PC-9 (cell line): ENCODE measurements around the gene TGDS.

Source experiments
- CTCF ChIP-seq: fragments of 200-600 bp; sonication (generic); conservative IDR thresholded peaks from 2 replicates; pipeline ENCODE4 v1.6.1; 2017; ENCODE audit warnings: mixed run types, antibody characterized with exemption, mild to moderate bottlenecking, moderate library complexity
- EZH2 ChIP-seq: fragments of 200-600 bp; sonication (generic); IDR thresholded peaks from 2 replicates; pipeline ENCODE4 v1.8.0; 2017; ENCODE audit warnings: antibody characterized with exemption, low read depth

DNA sequence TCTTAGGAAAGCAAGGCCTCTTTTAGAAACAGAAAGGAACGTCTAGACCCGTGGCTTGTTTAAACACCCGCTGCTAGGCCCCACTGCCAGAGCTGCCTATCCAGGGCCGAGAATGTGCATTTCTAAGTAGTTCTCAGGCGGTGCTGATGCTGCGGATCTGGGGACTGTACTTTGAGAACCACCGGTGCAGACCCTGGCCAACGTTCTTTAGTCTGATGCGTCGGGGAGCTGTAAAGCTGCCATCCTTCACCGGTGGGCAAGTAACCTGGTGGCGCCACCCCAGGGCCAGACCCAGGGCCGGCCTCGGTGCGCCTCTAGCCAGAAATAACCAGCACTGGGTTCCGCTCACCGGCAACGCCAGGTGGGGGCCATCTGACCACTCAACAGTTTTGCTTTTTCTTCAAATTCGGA, 47.1 kb downstream of the TGDS start:
- TF ChIP-seq CTCF (peak; percentile 44; the same call in 1 of the 2 replicates), EZH2 (no peak)
